A549 (cell line): ENCODE results near the gene AGAP3.

Experiments used
- POLR2A ChIP-seq: IDR thresholded peaks from 2 replicates; pipeline ENCODE4 v1.6.1; 2012; ENCODE audit warnings: mild to moderate bottlenecking, low read length
- RAD21 ChIP-seq, 2 experiments: fragments of >200 bp in 1 of 2; sonication (Bioruptor Twin) in 1 of 2; formaldehyde crosslinking in 1 of 2; IDR thresholded peaks in 1 of 2; conservative IDR thresholded peaks in 1 of 2; 2 replicates in 1 of 2; 3 replicates in 1 of 2; pipeline ENCODE4 v1.6.1; 2012 to 2018; ENCODE audit warnings: inconsistent platforms in 1 of 2
- TP53 ChIP-seq: fragments of 250-450 bp; sonication (Bioruptor Pico); IDR thresholded peaks from 2 replicates; pipeline ENCODE4 v1.5.0; 2021; ENCODE audit warnings: mild to moderate bottlenecking, moderate library complexity
- TF ChIP-seq, protein P1 (sequence below): fragments of >200 bp; sonication (Bioruptor Twin); formaldehyde crosslinking; IDR thresholded peaks from 3 replicates; pipeline ENCODE4 v1.5.1; 2016

DNA sequence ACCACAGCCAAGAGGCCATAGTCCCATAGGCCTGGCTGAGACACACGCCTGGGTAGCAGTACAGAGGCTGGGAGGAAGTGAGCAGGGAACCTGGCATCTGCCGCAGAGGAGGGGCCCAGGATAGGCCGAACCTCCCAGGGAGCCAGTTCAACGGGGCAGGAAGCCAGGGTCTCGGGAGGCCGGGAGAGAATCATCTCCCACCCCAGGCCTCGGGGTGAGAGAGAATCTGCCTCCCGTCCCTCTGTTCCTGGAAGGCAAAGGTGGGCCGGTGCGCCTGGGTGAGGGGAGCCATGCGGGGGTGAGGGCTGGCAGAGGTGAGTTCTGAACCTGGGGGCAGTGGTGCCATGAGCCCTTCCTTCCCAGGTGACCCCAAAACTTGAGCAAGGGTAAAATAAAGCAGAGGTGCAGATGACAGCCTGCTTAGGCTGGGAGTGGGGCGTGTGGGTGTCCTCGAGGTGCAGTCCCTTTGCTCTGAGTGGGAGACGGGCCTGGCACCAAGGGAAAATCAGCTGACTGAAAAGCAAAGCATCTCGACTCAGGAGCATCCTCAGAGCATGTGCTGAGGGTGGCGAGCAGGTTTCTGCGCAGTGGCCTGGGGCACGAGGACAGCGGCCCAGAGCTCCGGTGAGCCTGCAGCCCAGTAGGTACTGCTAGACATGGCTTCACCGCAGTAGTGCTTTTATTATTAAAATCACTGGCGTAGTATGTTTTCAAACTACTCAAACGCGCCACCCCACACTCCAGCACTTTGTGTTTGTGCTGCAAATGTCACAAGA is 15.5 kb downstream of the AGAP3 start:
- TF ChIP-seq, protein P1, sequence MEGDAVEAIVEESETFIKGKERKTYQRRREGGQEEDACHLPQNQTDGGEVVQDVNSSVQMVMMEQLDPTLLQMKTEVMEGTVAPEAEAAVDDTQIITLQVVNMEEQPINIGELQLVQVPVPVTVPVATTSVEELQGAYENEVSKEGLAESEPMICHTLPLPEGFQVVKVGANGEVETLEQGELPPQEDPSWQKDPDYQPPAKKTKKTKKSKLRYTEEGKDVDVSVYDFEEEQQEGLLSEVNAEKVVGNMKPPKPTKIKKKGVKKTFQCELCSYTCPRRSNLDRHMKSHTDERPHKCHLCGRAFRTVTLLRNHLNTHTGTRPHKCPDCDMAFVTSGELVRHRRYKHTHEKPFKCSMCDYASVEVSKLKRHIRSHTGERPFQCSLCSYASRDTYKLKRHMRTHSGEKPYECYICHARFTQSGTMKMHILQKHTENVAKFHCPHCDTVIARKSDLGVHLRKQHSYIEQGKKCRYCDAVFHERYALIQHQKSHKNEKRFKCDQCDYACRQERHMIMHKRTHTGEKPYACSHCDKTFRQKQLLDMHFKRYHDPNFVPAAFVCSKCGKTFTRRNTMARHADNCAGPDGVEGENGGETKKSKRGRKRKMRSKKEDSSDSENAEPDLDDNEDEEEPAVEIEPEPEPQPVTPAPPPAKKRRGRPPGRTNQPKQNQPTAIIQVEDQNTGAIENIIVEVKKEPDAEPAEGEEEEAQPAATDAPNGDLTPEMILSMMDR = no peak
- TF ChIP-seq POLR2A (no peak), TP53 (no peak), RAD21 (conservative IDR thresholded peaks at IDR 0.05 in 1 of 2, IDR thresholded peaks at IDR 0.05 in 1 of 2) (no peak)
